HepG2 (cell line): ENCODE measurements around the gene TRIO. TPM values are rescaled to one million over a fixed set of nuclear protein-coding genes. Genes with fewer than 3 reads are reported as not detected.

Experiments
- ATAC-seq: fragments of 200-7000 bp; cut with Tn5 transposase; 3 replicates; pipeline ENCODE4 v1.9.1; 2020; ENCODE audit warnings: mild to moderate bottlenecking, moderate library complexity
- BruUV-seq: library from RNA; stranded (reverse); fragments of 400-500 nt; replicated peaks from 2 replicates; lab custom pipeline; 2021; lab: Mats Ljungman, UMichigan
- CTCF ChIA-PET: fragments of 300-600 bp; formaldehyde crosslinking; extraction: SDS; loops from one replicate; lab custom pipeline; 2021; ENCODE audit warnings: low total read pairs, inconsistent platforms, low intra/inter-chr PET ratio; lab: Yijun Ruan, JAX
- POLR2A ChIA-PET: fragments of 350-600 bp; sonication (Branson Sonifier 250); formaldehyde crosslinking; loops from one replicate; lab custom pipeline; 2020; ENCODE audit warnings: antibody characterized with exemption, inconsistent platforms; lab: Yijun Ruan, JAX
- DNase-seq: peaks from one replicate; pipeline ENCODE4 v3.0.0-alpha.2; 2015; ENCODE audit warnings: low spot score
- FAIRE-seq: peaks from 3 replicates; lab custom pipeline; 2011; peaks lifted over from hg19 to GRCh38; lab: Jason Lieb, UNC
- H2AFZ ChIP-seq: one replicate; pipeline ENCODE4 v1.6.1; 2011; ENCODE audit warnings: low read length, inconsistent platforms
- H3K27ac ChIP-seq: fragments of 300-600 bp; 3 replicates; pipeline ENCODE4 v1.8.0; 2011; ENCODE audit warnings: mixed run types, mild to moderate bottlenecking, mixed read lengths, low read length, inconsistent platforms; ENCODE audit not compliant: insufficient read depth; ENCODE audit errors: extremely low read length
- H3K27me3 ChIP-seq, 2 experiments: fragments of 200-600 bp in 1 of 2; 2 replicates in 1 of 2; 3 replicates in 1 of 2; pipeline versions ENCODE4 v1.6.0 to v1.8.0; 2011; ENCODE audit warnings: low read length in 2 of 2, mild to moderate bottlenecking in 2 of 2, moderate library complexity in 2 of 2, inconsistent platforms in 1 of 2; ENCODE audit not compliant: insufficient read depth in 2 of 2, control insufficient read depth in 1 of 2
- H3K36me3 ChIP-seq, 2 experiments: fragments of 200-600 bp in 1 of 2; replicated peaks in 1 of 2; 2 replicates in 1 of 2; 3 replicates in 1 of 2; pipeline versions ENCODE4 v1.5.1 to v1.8.0; 2011; ENCODE audit warnings: low read length in 2 of 2, inconsistent platforms in 1 of 2; ENCODE audit not compliant: insufficient read depth in 2 of 2, control insufficient read depth in 1 of 2
- H3K4me1 ChIP-seq: 2 replicates; pipeline ENCODE4 v1.5.1; 2012; ENCODE audit warnings: low read length, inconsistent platforms; ENCODE audit not compliant: insufficient read depth
- H3K4me2 ChIP-seq: 2 replicates; pipeline ENCODE4 v1.6.0; 2011; ENCODE audit warnings: low read depth, low read length, inconsistent platforms
- H3K4me3 ChIP-seq, 3 experiments: fragments of 200-600 bp in 1 of 3; sonication (generic), shearing (Covaris generic) in 1 of 3; replicated peaks in 1 of 3; 2 replicates each; pipeline ENCODE4 v1.5.1; 2011 to 2016; ENCODE audit warnings: low read length in 3 of 3, inconsistent platforms in 2 of 3, low read depth in 2 of 3, mild to moderate bottlenecking in 2 of 3, control low read depth in 1 of 3, mixed read lengths in 1 of 3; ENCODE audit not compliant: insufficient read depth in 1 of 3
- H3K79me2 ChIP-seq: one replicate; pipeline ENCODE4 v1.6.1; 2011; ENCODE audit warnings: low read length, inconsistent platforms; ENCODE audit not compliant: insufficient read depth
- H3K9ac ChIP-seq: 2 replicates; pipeline ENCODE4 v1.6.0; 2011; ENCODE audit warnings: mild to moderate bottlenecking, low read depth, low read length, inconsistent platforms; ENCODE audit not compliant: insufficient read depth
- H3K9me3 ChIP-seq: 2 replicates; pipeline ENCODE4 v1.5.1; 2012; ENCODE audit warnings: mild to moderate bottlenecking, low read length
- H4K20me1 ChIP-seq: 2 replicates; pipeline ENCODE4 v1.6.0; 2011; ENCODE audit warnings: inconsistent platforms, mild to moderate bottlenecking, low read length, moderate library complexity; ENCODE audit not compliant: insufficient read depth
- KDM1A ChIP-seq: IDR thresholded peaks from 2 replicates; pipeline ENCODE4 v1.6.1; 2016; ENCODE audit warnings: missing compliant biosample characterization
- NR3C1 ChIP-seq: sonication (generic); formaldehyde crosslinking; IDR thresholded peaks from 2 replicates; pipeline ENCODE4 v1.4.0; 2020; ENCODE audit warnings: missing genetic modification reagents
- PAF1 ChIP-seq: IDR thresholded peaks from 2 replicates; pipeline ENCODE4 v1.6.1; 2016; ENCODE audit warnings: missing genetic modification reagents, missing compliant biosample characterization
- SALL1 ChIP-seq: sonication (generic); formaldehyde crosslinking; IDR thresholded peaks from 2 replicates; pipeline ENCODE4 v1.8.0; 2022; ENCODE audit warnings: mild to moderate bottlenecking, missing genetic modification reagents
- SALL2 ChIP-seq: sonication (generic); formaldehyde crosslinking; IDR thresholded peaks from 2 replicates; pipeline ENCODE4 v1.8.1; 2023; ENCODE audit warnings: mild to moderate bottlenecking, missing genetic modification reagents, inconsistent platforms
- SMC3 ChIP-seq: IDR thresholded peaks from 2 replicates; pipeline ENCODE4 v1.6.1; 2011; ENCODE audit warnings: low read length, improper control_type of control experiment
- ZC3H4 ChIP-seq: sonication (generic); formaldehyde crosslinking; IDR thresholded peaks from 2 replicates; pipeline ENCODE4 v1.4.0; 2020; ENCODE audit warnings: missing genetic modification reagents, borderline replicate concordance
- ZNF644 ChIP-seq: IDR thresholded peaks from 2 replicates; pipeline ENCODE4 v1.6.1; 2016; ENCODE audit warnings: low read depth
- WGBS: methylation state at CpG from one replicate; pipeline ENCODE4 v1.1.6; 2017; ENCODE audit warnings: low lambda C conversion rate; 5-methylcytosine and 5-hydroxymethylcytosine counted together
- in situ Hi-C: cut with HindIII; loops from 2 replicates; pipeline ENCODE4 v1.10.0; 2017; ENCODE audit warnings: low pct_unique_long_range_greater_than_20kb; ENCODE audit not compliant: extremely low pct_ligation_motif_present
- intact Hi-C: fragments of 100-400 bp; cut with micrococcal nuclease; formaldehyde crosslinking; loops from one replicate; pipeline ENCODE4 v1.10.0; 2022; ENCODE audit not compliant: unreplicated experiment
- polyA plus RNA-seq, 8 experiments: library from polyadenylated mRNA; depleted of rRNA in 3 of 8; stranded (reverse) in 7 of 8; unstranded in 1 of 8; fragments of >200 nt; fragmentation: Illumina TruSeq in 4 of 8; extraction: Trizol in 4 of 8; gene quantifications; 2 replicates each; pipeline versions ENCODE4 v1.2.1 to v1.2.3, GENCODE V29; 2011 to 2016; ENCODE audit warnings: low read depth in 4 of 8, missing spikeins in 1 of 8, mixed read lengths in 1 of 8; ENCODE audit not compliant: insufficient read depth in 1 of 8
- total RNA-seq, 5 experiments: library from RNA; depleted of rRNA; stranded (reverse); fragments of >200 nt; fragmentation: Illumina TruSeq; extraction: Trizol; gene quantifications; 2 replicates each; pipeline ENCODE4 v1.2.3, GENCODE V29; 2016; ENCODE audit warnings: low read depth in 1 of 5
- TF ChIP-seq, protein P1 (sequence below): IDR thresholded peaks from 2 replicates; pipeline ENCODE4 v1.6.1; 2016; ENCODE audit warnings: low read depth, control low read depth
- TF ChIP-seq, protein P2 (sequence below): IDR thresholded peaks from 2 replicates; pipeline ENCODE4 v1.6.1; 2012; ENCODE audit warnings: inconsistent platforms
- TF ChIP-seq, protein P3 (sequence below): sonication (generic); formaldehyde crosslinking; IDR thresholded peaks from 2 replicates; pipeline ENCODE4 v1.5.1; 2020; ENCODE audit warnings: missing genetic modification reagents, mild to moderate bottlenecking, borderline replicate concordance
- TF ChIP-seq, protein P4 (sequence below): sonication (generic); formaldehyde crosslinking; IDR thresholded peaks from 2 replicates; pipeline ENCODE4 v1.5.0; 2020; ENCODE audit warnings: missing genetic modification reagents, mild to moderate bottlenecking, borderline replicate concordance

The TRIO gene
- total and polyA plus RNA-seq, 2 of the 13 experiments (the other 11 are each of a cell fraction or from before 2014, with no cell fraction given), result 45.2 to 45.9 TPM

DNA sequence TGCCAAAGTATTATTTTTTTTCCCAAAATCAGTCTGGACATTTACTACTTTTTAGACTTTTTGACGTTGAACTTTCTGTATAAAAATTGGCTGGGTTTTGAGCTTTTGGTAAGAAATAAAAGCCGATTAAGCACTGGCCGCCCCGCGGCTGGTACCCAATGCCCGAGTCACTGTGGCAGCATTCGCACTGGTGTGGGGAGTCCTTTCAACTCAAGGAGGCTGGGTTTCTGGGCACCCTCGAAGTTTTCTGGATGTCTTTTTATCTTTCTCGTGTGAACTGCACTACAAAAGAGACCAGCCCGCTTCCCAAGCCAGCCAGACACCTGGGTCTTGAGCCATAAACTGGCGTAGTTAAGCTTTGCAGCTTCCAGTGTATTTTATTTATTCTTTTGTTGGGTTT is 366.4 kb downstream of the TRIO start:
- in situ Hi-C loops (no loop called here), intact Hi-C loops (no loop called here)
- Histone ChIP-seq H3K27me3 (no peaks in the 10 kb centered on the region), H4K20me1 (no peaks in the 10 kb centered on the region), H3K27ac (no peak overlapping the region), H2AFZ (no peak overlapping the region), H3K9me3 (no peaks in the 10 kb centered on the region), H3K9ac (no peak overlapping the region), H3K4me2 (no peak overlapping the region), H3K79me2 (no peaks in the 10 kb centered on the region), H3K4me1 (no peaks in the 10 kb centered on the region), H3K4me3 (no peak overlapping the region), H3K36me3 (peaks cover 5 to 10% of the 10 kb centered on the region in 2 experiments; a peak in 4 of 5 replicates)
- FAIRE-seq, result no peak
- BruUV-seq, result TSS peak; percentile 46
- DNase-seq, result no peak
- WGBS, result 90% methylated on average over 11 of the region's 11 CpGs
- no peak for TF ChIP-seq ZC3H4 (CRISPR knock-in tag)
- no peak for TF ChIP-seq SMC3
- TF ChIP-seq PAF1 (CRISPR knock-in tag), result no peak
- TF ChIP-seq ZNF644 (CRISPR knock-in tag), result no peak
- ChIA-PET CTCF (no interaction called here), POLR2A (no interaction called here)
- no peak for ATAC-seq

DNA sequence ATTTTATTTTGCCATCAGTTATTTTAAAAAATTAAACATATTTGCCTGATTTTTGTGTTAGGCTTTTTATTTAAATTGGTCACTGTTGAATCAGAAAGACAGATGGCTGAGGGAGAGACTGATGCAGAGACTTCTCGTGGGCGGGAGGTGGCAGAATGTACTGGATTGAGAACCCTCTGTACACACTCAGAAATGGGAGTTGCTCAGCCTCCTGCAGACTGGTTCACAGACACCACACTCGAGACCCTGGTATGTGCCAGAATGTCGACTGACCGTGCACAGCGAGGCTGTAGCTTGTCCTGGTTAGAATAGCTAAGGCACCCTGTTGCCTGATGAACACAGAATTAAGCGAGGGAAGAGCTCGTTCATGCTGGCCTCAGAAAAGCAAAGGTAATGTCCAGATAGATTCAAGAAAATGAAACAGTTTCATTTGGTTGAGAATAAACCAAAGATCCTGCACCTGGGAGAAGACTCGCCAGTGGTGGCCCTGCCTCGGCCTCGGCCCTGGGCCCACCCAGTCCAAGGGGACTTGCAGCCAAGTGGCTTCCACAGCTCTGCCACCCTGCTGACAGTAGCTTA is 367.1 kb downstream of the TRIO start:
- CTCF ChIA-PET, result no interaction called here
- no peaks in the 10 kb centered on the region for H3K27me3 ChIP-seq
- no peaks in the 10 kb centered on the region for H4K20me1 ChIP-seq
- FAIRE-seq (no peak), DNase-seq (no peak), ATAC-seq (no peak)
- TF ChIP-seq KDM1A (no peak), NR3C1 (no peak), SALL1 (no peak), SALL2 (CRISPR knock-in tag) (no peak)
- TF ChIP-seq, protein P1, sequence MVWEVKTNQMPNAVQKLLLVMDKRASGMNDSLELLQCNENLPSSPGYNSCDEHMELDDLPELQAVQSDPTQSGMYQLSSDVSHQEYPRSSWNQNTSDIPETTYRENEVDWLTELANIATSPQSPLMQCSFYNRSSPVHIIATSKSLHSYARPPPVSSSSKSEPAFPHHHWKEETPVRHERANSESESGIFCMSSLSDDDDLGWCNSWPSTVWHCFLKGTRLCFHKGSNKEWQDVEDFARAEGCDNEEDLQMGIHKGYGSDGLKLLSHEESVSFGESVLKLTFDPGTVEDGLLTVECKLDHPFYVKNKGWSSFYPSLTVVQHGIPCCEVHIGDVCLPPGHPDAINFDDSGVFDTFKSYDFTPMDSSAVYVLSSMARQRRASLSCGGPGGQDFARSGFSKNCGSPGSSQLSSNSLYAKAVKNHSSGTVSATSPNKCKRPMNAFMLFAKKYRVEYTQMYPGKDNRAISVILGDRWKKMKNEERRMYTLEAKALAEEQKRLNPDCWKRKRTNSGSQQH (CRISPR knock-in tag), result no peak
- TF ChIP-seq, protein P2, sequence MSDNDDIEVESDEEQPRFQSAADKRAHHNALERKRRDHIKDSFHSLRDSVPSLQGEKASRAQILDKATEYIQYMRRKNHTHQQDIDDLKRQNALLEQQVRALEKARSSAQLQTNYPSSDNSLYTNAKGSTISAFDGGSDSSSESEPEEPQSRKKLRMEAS, result no peak
- TF ChIP-seq, protein P3, sequence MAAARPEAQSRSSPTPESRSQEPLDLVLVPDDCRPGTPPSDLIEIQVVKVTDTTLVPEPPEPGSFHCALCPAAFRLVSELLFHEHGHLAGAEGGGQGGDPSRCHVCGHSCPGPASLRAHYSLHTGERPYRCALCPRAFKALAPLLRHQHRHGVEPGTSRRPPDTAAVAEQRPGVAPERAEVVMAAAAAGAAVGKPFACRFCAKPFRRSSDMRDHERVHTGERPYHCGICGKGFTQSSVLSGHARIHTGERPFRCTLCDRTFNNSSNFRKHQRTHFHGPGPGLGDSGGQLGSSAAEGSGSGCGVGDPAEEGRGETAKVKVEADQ, result no peak
- TF ChIP-seq, protein P4, sequence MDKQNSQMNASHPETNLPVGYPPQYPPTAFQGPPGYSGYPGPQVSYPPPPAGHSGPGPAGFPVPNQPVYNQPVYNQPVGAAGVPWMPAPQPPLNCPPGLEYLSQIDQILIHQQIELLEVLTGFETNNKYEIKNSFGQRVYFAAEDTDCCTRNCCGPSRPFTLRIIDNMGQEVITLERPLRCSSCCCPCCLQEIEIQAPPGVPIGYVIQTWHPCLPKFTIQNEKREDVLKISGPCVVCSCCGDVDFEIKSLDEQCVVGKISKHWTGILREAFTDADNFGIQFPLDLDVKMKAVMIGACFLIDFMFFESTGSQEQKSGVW (CRISPR knock-in tag), result no peak
- no peaks in the 10 kb centered on the region for H3K4me1 ChIP-seq
- intact Hi-C loops, result no loop called here
- H3K4me2 ChIP-seq, result no peak overlapping the region
- BruUV-seq, result no TSS peak
- H3K4me3 ChIP-seq, result no peak overlapping the region
- POLR2A ChIA-PET, result no interaction called here
- in situ Hi-C loops, result no loop called here
- no peaks in the 10 kb centered on the region for H3K79me2 ChIP-seq
- 96% methylated on average over 10 of the region's 11 CpGs for WGBS
- no peak overlapping the region for H3K27ac ChIP-seq
- H3K9me3 ChIP-seq, result no peaks in the 10 kb centered on the region
- no peak overlapping the region for H3K9ac ChIP-seq
- H3K36me3 ChIP-seq, result peaks cover 5 to 6% of the 10 kb centered on the region in 2 experiments; a peak in 4 of 5 replicates
- no peak overlapping the region for H2AFZ ChIP-seq
